Ectodermal cell (in vitro differentiated cells): Measurements from ENCODE around the gene ACKR3.

ENCODE experiments used
- H3K27ac ChIP-seq: 2 replicates; pipeline ENCODE4 v1.7.0; 2013; ENCODE audit warnings: mild to moderate bottlenecking, low read depth, low read length; ENCODE audit not compliant: insufficient read depth, poor library complexity, severe bottlenecking
- H3K27me3 ChIP-seq: 2 replicates; pipeline ENCODE4 v1.7.0; 2013; ENCODE audit warnings: mild to moderate bottlenecking, low read length; ENCODE audit not compliant: insufficient read depth, control insufficient read depth, poor library complexity, severe bottlenecking
- H3K36me3 ChIP-seq: one replicate; pipeline ENCODE4 v1.7.0; 2013; ENCODE audit warnings: low read length; ENCODE audit not compliant: control insufficient read depth, insufficient read depth
- H3K4me1 ChIP-seq: one replicate; pipeline ENCODE4 v1.7.0; 2013; ENCODE audit warnings: low read length; ENCODE audit not compliant: control insufficient read depth, insufficient read depth
- H3K4me3 ChIP-seq: 2 replicates; pipeline ENCODE4 v1.7.0; 2013; ENCODE audit warnings: low read depth, low read length, control low read depth; ENCODE audit not compliant: insufficient read depth
- H3K9me3 ChIP-seq: 2 replicates; pipeline ENCODE4 v1.7.0; 2013; ENCODE audit warnings: mild to moderate bottlenecking, low read length, moderate library complexity; ENCODE audit not compliant: control insufficient read depth
- WGBS, 2 experiments: methylation state at CpG; one replicate each; pipeline ENCODE4 v1.1.7; 2013; ENCODE audit warnings: missing lambda C conversion rate in 2 of 2; 5-methylcytosine and 5-hydroxymethylcytosine counted together

The ACKR3 gene

GRCh38 chr2:236555481-236555880 is 14.1 kb upstream of the ACKR3 start:
- WGBS, 2 experiments = 96 to 100% methylated on average over 1 of the region's 1 CpG

GRCh38 chr2:236557306-236558030 is 12.2 kb upstream of the ACKR3 start:
- WGBS, 2 experiments = 90 to 91% methylated on average over 1 to 2 of the region's 3 CpGs
- H3K4me3 ChIP-seq = no peak overlapping the region
- H3K27ac ChIP-seq = no peak overlapping the region
- no peaks in the 10 kb centered on the region for H3K9me3 ChIP-seq
- no peaks in the 10 kb centered on the region for H3K27me3 ChIP-seq
- no peaks in the 10 kb centered on the region for H3K4me1 ChIP-seq
- no peaks in the 10 kb centered on the region for H3K36me3 ChIP-seq

More at GRCh38 chr2:236555481-236555880, 14.1 kb upstream of the ACKR3 start:
- no peaks in the 10 kb centered on the region for H3K36me3 ChIP-seq
- peaks cover 7% of the 10 kb centered on the region for H3K4me1 ChIP-seq
- no peaks in the 10 kb centered on the region for H3K27me3 ChIP-seq
- H3K9me3 ChIP-seq = no peaks in the 10 kb centered on the region
- no peak overlapping the region for H3K27ac ChIP-seq
- H3K4me3 ChIP-seq = no peak overlapping the region

GRCh38 chr2:236558036-236558435 is 11.6 kb upstream of the ACKR3 start:
- Histone ChIP-seq H3K4me1 (no peaks in the 10 kb centered on the region), H3K9me3 (no peaks in the 10 kb centered on the region)
- WGBS, 2 experiments = 91 to 92% methylated on average over 11 of the region's 11 CpGs

GRCh38 chr2:236558993-236559978 is 10.3 kb upstream of the ACKR3 start:
- no peaks in the 10 kb centered on the region for H3K9me3 ChIP-seq
- H3K27me3 ChIP-seq = no peaks in the 10 kb centered on the region
- no peaks in the 10 kb centered on the region for H3K4me1 ChIP-seq
- WGBS, 2 experiments = 91 to 97% methylated on average over 3 to 6 of the region's 6 CpGs
- no peaks in the 10 kb centered on the region for H3K36me3 ChIP-seq
- no peak overlapping the region for H3K4me3 ChIP-seq
- no peak overlapping the region for H3K27ac ChIP-seq

More at GRCh38 chr2:236558036-236558435, 11.6 kb upstream of the ACKR3 start:
- no peaks in the 10 kb centered on the region for H3K36me3 ChIP-seq
- H3K27ac ChIP-seq = no peak overlapping the region
- no peak overlapping the region for H3K4me3 ChIP-seq
- H3K27me3 ChIP-seq = no peaks in the 10 kb centered on the region

GRCh38 chr2:236561874-236562273 is 7.8 kb upstream of the ACKR3 start:
- no peaks in the 10 kb centered on the region for H3K36me3 ChIP-seq
- no peak overlapping the region for H3K4me3 ChIP-seq
- H3K27me3 ChIP-seq = peaks cover 20% of the 10 kb centered on the region
- no peaks in the 10 kb centered on the region for H3K4me1 ChIP-seq
- WGBS, 2 experiments = 92 to 100% methylated on average over 2 to 3 of the region's 3 CpGs
- H3K9me3 ChIP-seq = no peaks in the 10 kb centered on the region
- H3K27ac ChIP-seq = no peak overlapping the region

GRCh38 chr2:236562434-236562833 is 7.2 kb upstream of the ACKR3 start:
- H3K36me3 ChIP-seq = no peaks in the 10 kb centered on the region
- H3K4me1 ChIP-seq = no peaks in the 10 kb centered on the region
- H3K27ac ChIP-seq = no peak overlapping the region
- 91 to 93% methylated on average over 5 of the region's 5 CpGs for WGBS, 2 experiments
- H3K9me3 ChIP-seq = no peaks in the 10 kb centered on the region
- no peak overlapping the region for H3K4me3 ChIP-seq
- peaks cover 25% of the 10 kb centered on the region for H3K27me3 ChIP-seq

- Histone ChIP-seq H3K4me1 (peaks cover 5% of the 10 kb centered on the region), H3K9me3 (no peaks in the 10 kb centered on the region), H3K27me3 (peaks cover 41% of the 10 kb centered on the region), H3K4me3 (no peak overlapping the region), H3K27ac (no peak overlapping the region), H3K36me3 (no peaks in the 10 kb centered on the region)
- 94 to 99% methylated on average over 4 of the region's 4 CpGs for WGBS, 2 experiments
Measured at GRCh38 chr2:236563953-236564352, 5.7 kb upstream of the ACKR3 start.

GRCh38 chr2:236565212-236565611 is 4.4 kb upstream of the ACKR3 start:
- Histone ChIP-seq H3K4me1 (peaks cover 9% of the 10 kb centered on the region), H3K27me3 (peaks cover 41% of the 10 kb centered on the region), H3K27ac (no peak overlapping the region), H3K9me3 (no peaks in the 10 kb centered on the region), H3K4me3 (no peak overlapping the region), H3K36me3 (no peaks in the 10 kb centered on the region)
- 81 to 96% methylated on average over 3 of the region's 3 CpGs for WGBS, 2 experiments

GRCh38 chr2:236565879-236566402 is 3.7 kb upstream of the ACKR3 start:
- no peak overlapping the region for H3K4me3 ChIP-seq
- 88 to 89% methylated on average over 17 of the region's 17 CpGs for WGBS, 2 experiments

GRCh38 chr2:236566596-236566995 is 3.0 kb upstream of the ACKR3 start:
- Histone ChIP-seq H3K9me3 (no peaks in the 10 kb centered on the region), H3K27me3 (peaks cover 41% of the 10 kb centered on the region), H3K4me3 (no peak overlapping the region), H3K4me1 (peaks cover 23% of the 10 kb centered on the region), H3K27ac (no peak overlapping the region), H3K36me3 (no peaks in the 10 kb centered on the region)
- WGBS, 2 experiments = 89 to 93% methylated on average over 6 of the region's 6 CpGs

More at GRCh38 chr2:236565879-236566402, 3.7 kb upstream of the ACKR3 start:
- no peaks in the 10 kb centered on the region for H3K36me3 ChIP-seq
- H3K9me3 ChIP-seq = no peaks in the 10 kb centered on the region
- H3K27me3 ChIP-seq = peaks cover 41% of the 10 kb centered on the region
- H3K27ac ChIP-seq = no peak overlapping the region
- peaks cover 16% of the 10 kb centered on the region for H3K4me1 ChIP-seq
